CD1c-positive myeloid dendritic cell (primary cell): ENCODE data around the gene SELENOM.

Experiments
- DNase-seq: peaks from one replicate; pipeline ENCODE4 v3.0.0-alpha.2; 2016; ENCODE audit errors: extremely low spot score

SELENOM gene

GRCh38 chr22:31107178-31107893 is at the start of gene SELENOM:
Gene SELENOM (minus strand): TSS chr22:31107568. CDS start chr22:31107505, 63 bp downstream.
- DNase-seq: peak; percentile 97

- DNase-seq: no peak
These were observed 48.1 kb upstream of the SELENOM start for GRCh38 chr22:31155422-31155821.

GRCh38 chr22:31154975-31155374 is 47.6 kb upstream of the SELENOM start:
- no peak for DNase-seq

- no peak for DNase-seq
These were observed 46.0 kb upstream of the SELENOM start for GRCh38 chr22:31153357-31153756.

- DNase-seq: no peak
These were observed 44.5 kb upstream of the SELENOM start for GRCh38 chr22:31151872-31152271.

GRCh38 chr22:31150615-31151014 is 43.2 kb upstream of the SELENOM start:
- no peak for DNase-seq

GRCh38 chr22:31148953-31149627 is 41.7 kb upstream of the SELENOM start:
- DNase-seq: peak; percentile 50

- no peak for DNase-seq
These were observed 41.1 kb upstream of the SELENOM start for GRCh38 chr22:31148488-31148887.

- DNase-seq: no peak
These were observed 36.9 kb upstream of the SELENOM start for GRCh38 chr22:31144223-31144622.

GRCh38 chr22:31143537-31143936 is 36.2 kb upstream of the SELENOM start:
- DNase-seq: no peak

- no peak for DNase-seq
These were observed 35.7 kb upstream of the SELENOM start for GRCh38 chr22:31143038-31143437.

- DNase-seq: no peak
These were observed 34.9 kb upstream of the SELENOM start for GRCh38 chr22:31142285-31142684.

GRCh38 chr22:31141551-31141950 is 34.2 kb upstream of the SELENOM start:
- no peak for DNase-seq

- DNase-seq: no peak
These were observed 33.4 kb upstream of the SELENOM start for GRCh38 chr22:31140746-31141145.

- DNase-seq: no peak
These were observed 32.7 kb upstream of the SELENOM start, which contains the start of gene PLA2G3 for GRCh38 chr22:31139866-31140716. Gene PLA2G3 (minus strand): TSS chr22:31140508. CDS start chr22:31140354, 154 bp downstream.

- no peak for DNase-seq
These were observed 31.7 kb upstream of the SELENOM start for GRCh38 chr22:31139066-31139465.

- DNase-seq: no peak
These were observed 30.8 kb upstream of the SELENOM start for GRCh38 chr22:31138126-31138525.

- no peak for DNase-seq
These were observed 30.4 kb upstream of the SELENOM start for GRCh38 chr22:31137721-31138120.

- DNase-seq: no peak
These were observed 29.3 kb upstream of the SELENOM start for GRCh38 chr22:31136711-31137110.

GRCh38 chr22:31136155-31136554 is 28.8 kb upstream of the SELENOM start:
- no peak for DNase-seq

- DNase-seq: no peak
These were observed 28.3 kb upstream of the SELENOM start for GRCh38 chr22:31135706-31136105.

- DNase-seq: no peak
These were observed 27.3 kb upstream of the SELENOM start for GRCh38 chr22:31134688-31135087.
